Astrocyte (in vitro differentiated cells and primary cell): ENCODE results near the gene FAF1.

Experiments used
- CTCF ChIP-seq: IDR thresholded peaks from 2 replicates; pipeline ENCODE4 v1.5.1; 2011; ENCODE audit warnings: low read depth, mild to moderate bottlenecking, inconsistent platforms, low read length, moderate library complexity; ENCODE audit not compliant: insufficient read depth
- EZH2 ChIP-seq: IDR thresholded peaks from 2 replicates; pipeline ENCODE4 v1.6.1; 2012; ENCODE audit warnings: mild to moderate bottlenecking, low read length, inconsistent platforms; ENCODE audit not compliant: insufficient read depth

GRCh38 chr1:50976890-50977574, 17.0 kb upstream of the FAF1 start:
- no peak for TF ChIP-seq CTCF
- no peak for TF ChIP-seq EZH2
